Measurements from ENCODE around the gene OR4N2. TPM values are rescaled to one million over a fixed set of nuclear protein-coding genes. Genes with fewer than 3 reads are reported as not detected.
"Not testable (repeated sequence)": the region's sequence is repeated elsewhere in the genome, so short reads cannot be mapped to it uniquely, and the experiment has no call there.

OR4N2 gene
- not detected for polyA plus RNA-seq (ENCODE audit: insufficient read length in 3 of 3)

- not testable (repeated sequence) for DNase-seq (ENCODE audit: low read depth in 3 of 3, low spot score in 2 of 3)
These were observed at the start of gene OR4N2 for GRCh38 chr14:19803470-19803869. Gene OR4N2, plus strand, starts transcription at chr14:19803770. Its CDS starts 23,679 bp downstream, at chr14:19827449.

DNA sequence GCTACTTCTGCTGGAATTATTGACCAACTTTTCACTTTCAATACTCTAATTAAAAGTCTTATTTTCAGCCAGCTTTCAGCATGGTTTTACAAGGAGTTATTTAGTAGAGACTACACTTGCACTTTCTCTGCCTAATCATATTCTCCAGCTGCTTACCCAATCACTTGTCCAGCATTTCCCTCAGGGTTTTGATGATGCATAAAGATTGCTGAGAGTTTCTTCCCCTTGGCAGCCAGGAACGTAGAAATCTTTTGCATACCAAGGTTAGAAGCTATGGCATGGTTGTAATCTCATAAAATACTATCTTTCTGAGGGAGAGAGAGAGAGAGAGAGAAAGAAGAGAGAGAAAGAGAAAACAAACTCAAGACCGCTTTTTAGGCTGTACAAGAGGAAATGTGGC, 49.4 kb upstream of the OR4N2 start:
- no peak for DNase-seq (ENCODE audit: low read depth in 3 of 3, low spot score in 2 of 3)

DNA sequence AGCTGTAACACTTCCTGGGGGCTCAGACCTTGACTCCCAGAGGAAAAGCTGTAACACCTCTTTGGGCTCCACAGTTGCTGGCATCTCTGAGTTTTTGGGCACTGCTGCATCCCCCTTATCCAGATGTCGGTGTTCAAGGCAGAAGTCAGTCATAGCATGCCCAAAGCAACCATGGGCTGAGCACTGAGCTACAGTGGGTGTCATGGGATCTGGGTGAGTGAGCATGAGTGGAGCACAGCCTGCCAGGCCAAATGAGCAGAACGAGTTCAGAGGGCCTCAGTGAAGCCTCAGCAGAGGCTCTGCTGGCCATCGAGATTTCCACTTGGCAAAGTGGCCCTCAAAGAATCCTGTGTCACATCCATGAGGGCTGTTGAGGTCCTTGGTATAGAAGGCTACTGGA, 32.1 kb upstream of the OR4N2 start:
- DNase-seq (ENCODE audit: low read depth in 3 of 3, low spot score in 2 of 3), result not testable (repeated sequence)

- DNase-seq (ENCODE audit: low read depth in 3 of 3, low spot score in 2 of 3), result no peak
These were observed 31.6 kb upstream of the OR4N2 start for GRCh38 chr14:19771895-19772430.

DNA sequence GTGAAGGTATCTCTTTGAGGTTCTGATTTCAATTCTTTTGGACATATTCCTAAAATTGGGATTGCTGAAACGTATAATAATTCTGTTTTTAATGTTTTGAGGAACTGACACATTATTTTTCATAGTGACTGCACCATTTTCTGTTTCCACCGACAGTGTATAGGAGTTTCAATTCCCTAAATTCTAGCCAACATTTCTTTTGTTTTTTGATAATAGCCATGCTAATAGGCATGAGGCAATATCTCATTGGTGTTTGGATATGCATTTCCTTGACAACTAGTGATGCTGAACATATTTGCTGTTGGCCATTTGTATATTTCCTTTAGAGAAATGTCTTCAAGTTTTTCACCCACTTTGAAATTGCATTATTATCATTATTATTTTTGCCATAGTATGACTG, 31.1 kb upstream of the OR4N2 start:
- not testable (repeated sequence) for DNase-seq (ENCODE audit: low read depth in 3 of 3, low spot score in 2 of 3)

DNA sequence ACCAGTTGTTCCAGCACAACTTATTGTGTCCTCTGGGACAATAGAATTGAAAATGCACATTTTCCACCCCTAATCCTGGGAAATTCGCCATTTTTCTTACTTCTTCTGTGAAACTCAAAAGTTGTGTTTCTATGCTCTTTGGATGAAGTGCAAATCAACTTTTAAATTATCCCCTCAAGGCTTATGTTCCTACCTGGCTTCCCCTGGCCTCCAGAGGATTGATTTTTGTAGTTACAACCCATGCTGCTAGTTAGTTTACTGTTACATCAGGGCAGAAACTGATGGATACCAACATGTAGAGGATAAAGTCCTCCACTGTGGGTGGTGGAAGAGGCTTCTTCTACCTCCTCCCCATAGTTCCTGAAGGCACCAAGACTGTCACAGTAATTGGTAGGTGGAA, 30.4 kb upstream of the OR4N2 start, which contains the start of gene OR4M1:
Gene OR4M1 (plus strand): TSS at position 301 of the 400 bp plus-strand sequence. CDS start 6,819 bp downstream, outside the sequence.
- not testable (repeated sequence) for DNase-seq (ENCODE audit: low read depth in 3 of 3, low spot score in 2 of 3)

DNA sequence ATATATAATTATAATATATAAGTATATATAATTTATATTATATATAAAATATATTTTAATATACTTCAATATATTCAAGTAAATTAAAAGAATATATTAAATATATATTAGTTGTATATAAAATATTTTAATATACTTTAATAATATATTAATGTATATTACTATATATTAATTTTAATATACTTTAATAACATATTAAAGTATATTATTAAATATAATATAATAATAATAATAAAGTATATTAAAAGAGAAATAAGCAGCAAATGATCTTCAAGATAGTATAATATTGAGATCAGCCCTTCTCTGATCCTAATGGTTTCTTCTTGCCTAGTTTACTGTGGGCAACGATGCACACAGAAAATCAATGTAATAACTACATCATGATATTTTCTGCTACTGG, 28.0 kb upstream of the OR4N2 start:
- DNase-seq (ENCODE audit: low read depth in 3 of 3, low spot score in 2 of 3), result no peak

- not testable (repeated sequence) for DNase-seq (ENCODE audit: low read depth in 3 of 3, low spot score in 2 of 3)
These were observed 17.7 kb upstream of the OR4N2 start for GRCh38 chr14:19785848-19786247.

GRCh38 chr14:19787318-19787717, 16.3 kb upstream of the OR4N2 start:
- DNase-seq (ENCODE audit: low read depth in 3 of 3, low spot score in 2 of 3), result not testable (repeated sequence)

DNA sequence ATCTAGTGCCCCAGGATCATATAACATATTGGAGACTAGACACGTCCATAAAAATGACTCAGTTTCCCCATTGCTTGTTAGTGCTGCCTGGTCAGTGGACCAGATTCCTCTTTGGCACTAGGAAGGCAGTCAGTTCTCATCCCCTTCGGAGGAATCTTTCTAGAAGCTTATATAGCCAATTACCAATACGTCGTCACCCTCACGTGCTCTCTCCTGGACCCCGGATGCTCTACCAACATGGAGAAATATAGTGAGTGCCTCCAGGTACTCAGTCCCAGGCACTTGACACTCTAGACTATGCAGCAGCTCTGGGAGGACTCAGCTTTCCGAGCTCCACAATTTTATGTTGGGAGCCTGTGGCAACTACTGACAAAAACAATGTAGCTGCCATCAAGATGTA, 15.4 kb upstream of the OR4N2 start:
- not testable (repeated sequence) for DNase-seq (ENCODE audit: low read depth in 3 of 3, low spot score in 2 of 3)

GRCh38 chr14:19796520-19797108, 7.0 kb upstream of the OR4N2 start:
- not testable (repeated sequence) for DNase-seq (ENCODE audit: low read depth in 3 of 3, low spot score in 2 of 3)

DNA sequence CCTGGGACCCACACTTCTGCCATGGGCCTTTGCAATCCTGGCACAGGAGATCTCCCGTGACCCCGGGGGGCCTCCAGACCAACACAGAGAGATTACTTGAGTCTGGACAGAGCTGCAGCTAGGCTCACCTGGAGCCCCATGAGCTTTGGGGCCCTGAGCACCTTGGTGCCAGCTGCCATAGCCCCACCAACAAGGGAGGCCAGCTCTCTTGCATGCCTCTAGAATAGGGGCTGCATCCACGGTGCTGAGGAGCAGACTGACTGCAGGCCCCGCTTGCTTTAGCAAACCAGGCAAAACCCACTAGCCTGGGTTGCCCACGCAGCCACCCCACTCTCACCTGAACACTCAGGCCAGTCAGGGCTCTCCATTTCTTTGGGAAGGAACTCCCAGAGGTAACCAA, 3.7 kb upstream of the OR4N2 start:
- no peak for DNase-seq (ENCODE audit: low read depth in 3 of 3, low spot score in 2 of 3)

DNA sequence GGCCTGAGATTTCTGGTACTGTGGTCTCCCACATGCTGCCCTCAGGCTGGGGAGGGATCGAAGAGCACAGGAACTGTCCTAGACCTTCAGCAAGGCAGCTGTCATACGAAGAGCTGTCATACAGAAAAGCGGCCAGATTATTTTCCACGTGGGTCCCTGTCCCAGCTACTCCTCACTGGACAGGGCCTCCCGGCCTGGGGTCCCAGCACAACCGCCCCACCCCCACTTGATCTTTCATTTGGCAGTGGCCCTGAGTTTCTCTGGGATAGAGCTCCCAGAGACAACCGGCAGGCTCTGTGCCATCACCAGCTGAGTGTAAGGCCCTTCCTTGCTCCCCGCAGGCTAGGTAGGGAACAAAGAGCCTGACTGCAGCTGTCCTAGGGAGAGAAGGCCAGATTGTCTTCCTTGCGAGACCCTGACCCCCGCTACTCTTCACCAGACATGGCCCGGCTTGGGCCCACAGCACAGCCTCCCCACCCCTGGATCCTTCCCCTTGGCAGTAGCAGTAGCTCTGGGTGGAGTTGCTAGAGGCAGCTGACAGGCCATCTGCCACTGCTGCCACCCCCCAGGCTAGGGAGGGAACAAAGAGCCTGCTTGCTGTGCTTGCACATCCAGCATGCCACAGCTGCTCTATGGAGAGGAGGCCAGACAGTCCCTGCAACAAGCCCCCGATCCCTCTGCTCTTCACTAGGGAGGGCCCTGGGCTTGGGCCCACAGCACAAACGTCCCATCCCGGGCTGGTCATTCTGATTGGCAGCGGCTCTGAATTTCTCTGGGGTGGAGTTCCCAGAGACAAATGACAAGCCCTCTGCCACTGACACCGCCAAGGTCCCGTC, 3.1 kb upstream of the OR4N2 start:
- DNase-seq (ENCODE audit: low read depth in 3 of 3, low spot score in 2 of 3), result no peak

GRCh38 chr14:19801118-19801464, 2.5 kb upstream of the OR4N2 start:
- no peak for DNase-seq (ENCODE audit: low read depth in 3 of 3, low spot score in 2 of 3)

- not testable (repeated sequence) for DNase-seq (ENCODE audit: low read depth in 3 of 3, low spot score in 2 of 3)
These were observed 9.8 kb downstream of the OR4N2 start for GRCh38 chr14:19813171-19813920.

GRCh38 chr14:19819879-19820278, 16.3 kb downstream of the OR4N2 start:
- DNase-seq (ENCODE audit: low read depth in 3 of 3, low spot score in 2 of 3), result not testable (repeated sequence)

GRCh38 chr14:19821016-19821415, 17.4 kb downstream of the OR4N2 start:
- not testable (repeated sequence) for DNase-seq (ENCODE audit: low read depth in 3 of 3, low spot score in 2 of 3)

DNA sequence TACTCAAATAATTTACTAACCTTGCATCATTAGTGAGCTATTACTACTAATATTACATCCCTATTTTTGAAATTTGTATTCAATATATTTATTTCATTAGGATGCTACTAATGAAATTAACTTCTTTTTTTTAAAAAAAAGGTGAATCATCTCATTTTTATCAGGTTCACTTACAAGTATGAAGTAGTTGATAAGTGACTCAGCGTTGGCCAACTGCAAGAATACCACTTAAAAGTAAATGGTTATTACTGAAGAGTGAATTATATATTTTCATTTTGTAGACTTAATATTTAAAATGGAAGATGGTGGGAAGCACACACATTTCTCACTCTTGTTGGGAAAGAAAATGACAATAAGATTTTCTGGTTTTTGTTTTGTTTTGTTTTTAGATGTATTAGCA, 19.6 kb downstream of the OR4N2 start:
- DNase-seq (ENCODE audit: low read depth in 3 of 3, low spot score in 2 of 3), result no peak

DNA sequence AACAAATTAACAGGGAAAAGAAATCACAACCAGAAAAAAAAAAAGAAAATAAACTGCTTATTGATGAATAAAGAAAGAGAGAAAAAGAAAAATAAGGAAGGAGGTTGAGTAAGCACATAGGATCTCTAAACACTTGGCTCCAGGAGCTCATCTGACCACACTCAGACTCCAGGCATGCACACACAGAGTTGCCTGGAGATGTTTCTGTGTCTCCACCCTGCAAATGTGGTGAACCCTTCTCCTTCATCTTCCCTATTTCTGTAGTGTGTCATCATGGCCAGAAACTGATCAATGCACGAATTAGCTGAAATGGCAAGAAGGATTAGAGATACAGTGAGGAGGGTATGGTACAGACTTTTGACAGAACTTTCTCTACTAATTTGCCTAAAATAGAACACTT, 20.2 kb downstream of the OR4N2 start:
- DNase-seq (ENCODE audit: low read depth in 3 of 3, low spot score in 2 of 3), result no peak

GRCh38 chr14:19827626-19828244, 24.2 kb downstream of the OR4N2 start:
- DNase-seq (ENCODE audit: low read depth in 3 of 3, low spot score in 2 of 3), result not testable (repeated sequence)

DNA sequence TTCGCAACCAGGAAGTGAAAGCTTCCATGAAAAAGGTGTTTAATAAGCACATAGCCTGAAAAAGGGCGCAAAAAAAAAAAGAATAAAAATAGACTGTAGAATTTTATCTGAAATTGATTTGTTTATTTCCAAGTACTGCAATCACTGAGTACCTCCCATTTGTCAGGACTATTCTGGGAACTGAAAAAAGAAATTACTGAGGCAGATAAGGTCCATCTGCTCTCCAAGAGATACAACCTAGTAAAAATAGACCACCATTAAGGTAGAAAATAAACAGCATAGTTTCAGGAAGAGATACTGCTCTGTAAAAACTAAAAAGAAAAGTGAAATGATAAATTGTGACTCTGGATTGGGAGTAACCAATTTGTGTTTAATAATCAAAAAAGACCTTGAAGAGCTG, 24.7 kb downstream of the OR4N2 start:
- DNase-seq (ENCODE audit: low read depth in 3 of 3, low spot score in 2 of 3), result no peak

Measured in right renal cortex interstitium (tissue), 3 donors.